Adipocyte (in vitro differentiated cells): ENCODE measurements around the gene SMARCA2.

Experiments used
- DNase-seq: peaks from one replicate; pipeline ENCODE4 v3.0.0-alpha.2; 2015; ENCODE audit warnings: low read depth
- H3K27me3 ChIP-seq: replicated peaks from 2 replicates; pipeline ENCODE4 v1.7.0; 2013; ENCODE audit warnings: mild to moderate bottlenecking, low read length, moderate library complexity; ENCODE audit not compliant: control insufficient read depth, insufficient read depth
- H3K36me3 ChIP-seq: 2 replicates; pipeline ENCODE4 v1.7.0; 2013; ENCODE audit warnings: low read length, mild to moderate bottlenecking, moderate library complexity; ENCODE audit not compliant: control insufficient read depth, insufficient read depth, severe bottlenecking
- H3K4me1 ChIP-seq: 2 replicates; pipeline ENCODE4 v1.7.0; 2013; ENCODE audit warnings: mild to moderate bottlenecking, low read length, moderate library complexity; ENCODE audit not compliant: control insufficient read depth, insufficient read depth
- H3K4me3 ChIP-seq: 2 replicates; pipeline ENCODE4 v1.7.0; 2013; ENCODE audit warnings: mild to moderate bottlenecking, low read length, moderate library complexity
- H3K9ac ChIP-seq: 2 replicates; pipeline ENCODE4 v1.7.0; 2013; ENCODE audit warnings: mild to moderate bottlenecking, low read length, moderate library complexity
- H3K9me3 ChIP-seq: 2 replicates; pipeline ENCODE4 v1.7.0; 2013; ENCODE audit warnings: mild to moderate bottlenecking, low read length, moderate library complexity; ENCODE audit not compliant: control insufficient read depth

SMARCA2 gene

DNA sequence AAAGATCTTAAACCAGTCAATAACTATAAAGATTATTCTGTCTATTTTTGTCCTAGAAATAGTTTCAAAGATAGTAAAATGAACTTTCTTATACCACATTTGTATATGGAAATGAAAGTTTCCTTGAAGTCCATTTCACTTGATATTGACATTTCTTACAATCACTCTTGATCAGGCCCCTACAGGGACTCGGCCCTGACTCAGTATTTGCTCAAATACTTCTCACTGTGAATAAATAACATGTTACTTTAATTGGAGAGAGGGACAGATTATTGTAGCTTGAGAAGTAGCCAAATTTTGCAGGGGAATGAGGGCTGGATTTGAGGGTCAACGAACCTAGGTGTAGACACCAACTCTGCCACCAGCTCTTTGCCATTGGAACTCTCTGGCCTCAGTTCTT is 25.6 kb upstream of the SMARCA2 start:
- H3K9me3 ChIP-seq: peaks cover 3% of the 10 kb centered on the region
- H3K4me1 ChIP-seq: no peaks in the 10 kb centered on the region
- no peak overlapping the region for H3K4me3 ChIP-seq
- no peak overlapping the region for H3K9ac ChIP-seq
- peaks cover 8% of the 10 kb centered on the region for H3K27me3 ChIP-seq
- no peak for DNase-seq
- H3K36me3 ChIP-seq: no peaks in the 10 kb centered on the region

DNA sequence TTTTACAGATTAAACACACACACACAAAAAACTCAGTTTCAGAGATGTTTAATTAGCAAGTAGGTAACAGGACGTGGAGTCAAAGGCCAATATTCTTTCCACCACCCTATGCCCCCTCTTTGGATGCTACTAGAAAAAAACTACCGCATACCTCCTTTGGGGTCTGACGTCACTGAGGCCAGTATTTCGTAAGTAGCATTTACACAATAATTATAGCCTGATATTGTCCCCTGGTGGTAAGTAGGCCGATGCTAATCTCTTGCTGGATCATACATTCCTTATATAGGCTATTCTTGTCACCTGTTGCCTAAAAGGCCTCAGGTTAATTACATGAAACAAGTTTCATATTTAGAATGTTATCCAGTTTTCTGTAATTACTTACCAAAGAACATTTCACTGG is 21.0 kb upstream of the SMARCA2 start:
- Histone ChIP-seq H3K9me3 (no peaks in the 10 kb centered on the region), H3K4me3 (no peak overlapping the region), H3K27me3 (peaks cover 8% of the 10 kb centered on the region), H3K36me3 (no peaks in the 10 kb centered on the region), H3K4me1 (no peaks in the 10 kb centered on the region), H3K9ac (no peak overlapping the region)
- no peak for DNase-seq

DNA sequence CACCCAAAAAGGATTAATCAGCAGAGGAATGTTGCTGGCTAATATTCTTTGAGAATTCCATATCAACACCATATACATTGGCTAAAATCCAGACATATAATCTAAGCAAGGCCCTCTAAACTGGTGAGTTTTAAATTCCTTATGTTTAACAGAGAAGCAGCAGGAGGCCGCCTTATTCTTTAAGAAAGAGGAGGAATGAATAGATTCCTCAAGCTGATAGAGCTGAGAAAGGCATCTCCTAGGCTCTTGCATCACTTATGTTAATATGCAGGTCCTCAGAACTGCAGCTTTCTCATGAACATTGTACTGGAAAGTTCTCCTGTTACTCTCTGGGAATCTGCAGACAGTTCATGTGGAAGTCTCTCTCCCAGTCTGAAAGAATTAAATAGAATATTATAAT is 20.1 kb upstream of the SMARCA2 start:
- peaks cover 8% of the 10 kb centered on the region for H3K27me3 ChIP-seq
- H3K9me3 ChIP-seq: no peaks in the 10 kb centered on the region
- no peak overlapping the region for H3K4me3 ChIP-seq
- H3K9ac ChIP-seq: no peak overlapping the region
- DNase-seq: no peak
- H3K36me3 ChIP-seq: no peaks in the 10 kb centered on the region
- H3K4me1 ChIP-seq: no peaks in the 10 kb centered on the region

DNA sequence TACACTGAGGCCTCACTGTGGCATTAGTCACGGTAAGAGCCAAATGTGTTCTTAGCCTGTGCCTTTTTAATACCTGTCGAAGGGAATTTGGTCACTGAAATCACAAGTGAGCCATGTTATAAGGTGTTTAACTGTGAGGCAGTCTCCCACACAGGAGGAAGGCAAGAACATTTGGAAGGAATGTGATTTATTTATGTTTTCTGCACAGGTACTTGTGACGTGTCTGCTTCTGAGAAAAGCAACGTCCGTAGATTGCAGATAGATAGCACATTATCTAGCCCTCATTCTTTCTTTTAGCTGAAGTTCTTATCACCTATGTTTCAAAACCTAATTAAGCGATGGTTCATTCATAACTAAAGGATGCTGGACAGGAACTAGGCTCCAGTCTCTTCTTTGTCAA is 19.0 kb upstream of the SMARCA2 start:
- Histone ChIP-seq H3K9ac (no peak overlapping the region), H3K27me3 (peaks cover 4% of the 10 kb centered on the region), H3K9me3 (no peaks in the 10 kb centered on the region), H3K4me1 (no peaks in the 10 kb centered on the region), H3K4me3 (no peak overlapping the region), H3K36me3 (no peaks in the 10 kb centered on the region)
- DNase-seq: no peak

DNA sequence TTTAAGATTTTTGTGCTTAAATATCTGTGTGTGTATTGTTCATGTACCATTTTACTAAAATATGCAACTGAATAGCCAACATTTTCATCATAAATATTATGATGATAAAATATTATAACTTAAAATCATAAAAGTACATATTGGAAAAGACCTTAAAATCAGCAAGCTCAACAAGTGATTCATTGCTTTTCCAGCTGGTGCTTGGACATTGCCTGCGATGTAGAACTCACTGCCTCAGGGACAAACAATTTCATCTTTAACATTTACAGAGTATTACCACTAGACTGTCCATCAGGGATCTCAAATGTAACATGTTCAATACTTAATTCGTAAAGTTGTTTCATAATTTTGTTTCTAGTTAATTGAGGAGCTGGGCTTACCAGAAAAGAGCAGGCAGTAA is 17.5 kb upstream of the SMARCA2 start:
- H3K4me1 ChIP-seq: no peaks in the 10 kb centered on the region
- H3K9me3 ChIP-seq: no peaks in the 10 kb centered on the region
- H3K4me3 ChIP-seq: no peak overlapping the region
- no peaks in the 10 kb centered on the region for H3K36me3 ChIP-seq
- H3K27me3 ChIP-seq: no peaks in the 10 kb centered on the region
- no peak for DNase-seq
- H3K9ac ChIP-seq: no peak overlapping the region

DNA sequence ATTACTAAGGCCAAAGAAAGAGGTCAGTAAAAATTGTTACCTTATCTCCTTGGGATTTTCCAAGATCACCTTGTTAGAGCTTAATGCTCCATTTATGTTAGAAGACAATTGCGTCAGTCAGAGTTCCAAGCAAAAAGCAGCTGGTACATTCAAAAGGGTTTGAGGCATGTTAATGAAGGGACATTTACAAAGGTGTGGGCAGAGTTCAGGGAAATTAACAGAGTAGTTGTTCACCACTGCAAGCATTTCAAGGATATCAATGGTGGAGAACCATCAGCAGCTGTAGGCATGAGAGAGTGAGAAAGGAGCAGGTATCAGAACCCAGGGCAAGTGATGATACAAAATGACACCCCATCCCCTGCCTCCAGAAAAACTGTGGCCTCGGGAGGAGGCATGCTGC is 17.0 kb upstream of the SMARCA2 start:
- Histone ChIP-seq H3K36me3 (no peaks in the 10 kb centered on the region), H3K9ac (no peak overlapping the region), H3K9me3 (no peaks in the 10 kb centered on the region), H3K4me3 (no peak overlapping the region), H3K27me3 (no peaks in the 10 kb centered on the region), H3K4me1 (no peaks in the 10 kb centered on the region)
- DNase-seq: no peak

DNA sequence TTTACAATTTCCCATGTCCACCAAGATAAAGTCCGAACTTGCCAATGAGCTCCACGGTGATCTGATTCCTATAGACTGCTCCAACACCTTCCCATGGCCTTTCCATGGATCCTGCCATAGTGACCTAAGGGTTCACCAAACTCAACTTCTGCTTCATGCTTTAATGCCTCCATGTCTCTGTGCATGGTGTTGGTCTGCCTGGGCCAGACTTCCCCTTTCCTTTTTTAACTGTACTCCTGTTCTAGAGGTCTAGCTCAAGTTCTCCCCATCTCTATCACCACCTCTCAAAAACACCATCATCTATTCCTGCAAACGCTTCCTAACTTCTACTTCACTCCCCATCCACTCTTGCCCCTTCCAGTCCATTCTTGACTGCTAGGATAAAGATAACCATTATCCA is 14.8 kb upstream of the SMARCA2 start:
- H3K9me3 ChIP-seq: no peaks in the 10 kb centered on the region
- no peaks in the 10 kb centered on the region for H3K36me3 ChIP-seq
- H3K4me1 ChIP-seq: no peaks in the 10 kb centered on the region
- H3K27me3 ChIP-seq: no peaks in the 10 kb centered on the region
- no peak overlapping the region for H3K4me3 ChIP-seq
- no peak for DNase-seq
- H3K9ac ChIP-seq: no peak overlapping the region

DNA sequence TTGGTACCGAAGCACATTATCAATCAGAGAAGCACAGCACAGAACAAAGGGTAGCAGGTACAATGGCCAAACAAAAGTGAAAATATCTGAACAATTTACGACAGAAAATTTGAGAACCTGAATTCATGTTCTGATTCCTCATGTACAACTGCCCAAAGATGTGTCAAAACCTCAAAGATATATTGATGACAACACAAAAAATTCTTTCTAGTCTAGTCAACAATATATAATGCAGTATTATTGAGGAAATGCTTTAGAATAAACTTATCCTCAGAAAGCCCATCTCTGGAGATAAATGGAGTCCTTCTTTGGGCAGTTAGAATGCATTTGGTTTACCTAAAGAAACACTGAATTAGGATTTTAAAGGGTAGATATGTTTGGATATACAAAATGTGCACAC is 6.8 kb upstream of the SMARCA2 start:
- no peak overlapping the region for H3K9ac ChIP-seq
- H3K4me3 ChIP-seq: no peak overlapping the region
- no peaks in the 10 kb centered on the region for H3K9me3 ChIP-seq
- DNase-seq: no peak
- H3K27me3 ChIP-seq: no peaks in the 10 kb centered on the region
- no peaks in the 10 kb centered on the region for H3K36me3 ChIP-seq
- H3K4me1 ChIP-seq: peaks cover 5% of the 10 kb centered on the region

DNA sequence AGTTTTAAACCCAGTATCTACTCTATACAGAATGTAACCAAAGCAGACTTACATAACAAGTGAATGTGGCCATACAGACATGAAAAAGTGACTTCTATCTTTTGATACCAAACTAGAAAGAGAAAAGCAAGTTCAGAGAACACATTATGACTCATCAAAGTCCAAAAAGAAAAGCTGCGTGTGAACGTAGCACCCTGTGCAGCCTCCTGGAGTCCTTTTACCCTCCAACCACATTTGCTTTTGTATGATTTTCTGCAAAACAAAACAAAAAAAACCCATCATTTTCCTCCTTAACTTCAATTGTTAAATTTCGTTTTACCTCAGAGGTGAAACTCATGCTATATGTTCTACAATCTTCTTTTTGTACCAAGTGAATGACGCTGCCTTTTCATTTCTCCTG is 2.8 kb upstream of the SMARCA2 start:
- Histone ChIP-seq H3K36me3 (no peaks in the 10 kb centered on the region), H3K9me3 (no peaks in the 10 kb centered on the region), H3K4me3 (no peak overlapping the region), H3K9ac (no peak overlapping the region), H3K4me1 (peaks cover 8% of the 10 kb centered on the region), H3K27me3 (no peaks in the 10 kb centered on the region)
- no peak for DNase-seq

DNA sequence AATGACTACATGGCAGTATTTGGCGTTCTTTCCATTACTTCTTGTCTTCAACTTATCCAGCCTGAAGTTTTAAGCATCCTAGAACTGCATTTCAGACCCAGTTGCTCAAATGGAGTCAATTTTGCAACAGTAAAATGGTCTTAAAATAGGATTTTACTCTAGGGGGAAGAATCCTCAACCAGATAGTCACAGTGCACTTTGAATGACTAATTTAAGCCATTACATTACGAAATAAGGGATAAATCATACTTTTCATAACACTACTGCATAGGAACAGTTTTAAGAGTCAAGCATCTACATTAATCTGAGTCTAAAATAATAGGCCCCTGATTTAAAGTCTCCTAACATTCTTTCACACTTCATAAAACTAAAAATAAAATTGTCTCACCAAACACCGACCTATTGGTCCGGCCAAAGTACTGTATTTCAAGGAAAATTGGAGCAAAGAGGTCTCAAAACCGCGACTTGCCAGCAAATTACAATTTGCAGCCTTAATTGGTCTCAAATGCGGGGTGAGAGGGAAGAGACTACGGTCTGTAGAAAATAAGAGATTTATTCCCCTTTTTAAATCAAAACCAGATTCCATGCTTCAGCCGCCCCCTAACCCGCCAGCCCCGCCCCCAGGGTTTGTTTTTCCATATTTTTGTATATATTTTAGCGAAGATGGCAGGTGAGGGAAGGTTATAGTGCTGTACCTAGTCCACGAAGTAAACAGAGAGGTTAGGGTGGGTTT is 1.2 kb upstream of the SMARCA2 start:
- peaks cover 16% of the 10 kb centered on the region for H3K4me1 ChIP-seq
- H3K9me3 ChIP-seq: no peaks in the 10 kb centered on the region
- H3K4me3 ChIP-seq: peak overlapping the region; percentile 98
- H3K9ac ChIP-seq: peak overlapping the region; percentile 93
- no peaks in the 10 kb centered on the region for H3K27me3 ChIP-seq
- H3K36me3 ChIP-seq: no peaks in the 10 kb centered on the region
- DNase-seq: peak; percentile 72

DNA sequence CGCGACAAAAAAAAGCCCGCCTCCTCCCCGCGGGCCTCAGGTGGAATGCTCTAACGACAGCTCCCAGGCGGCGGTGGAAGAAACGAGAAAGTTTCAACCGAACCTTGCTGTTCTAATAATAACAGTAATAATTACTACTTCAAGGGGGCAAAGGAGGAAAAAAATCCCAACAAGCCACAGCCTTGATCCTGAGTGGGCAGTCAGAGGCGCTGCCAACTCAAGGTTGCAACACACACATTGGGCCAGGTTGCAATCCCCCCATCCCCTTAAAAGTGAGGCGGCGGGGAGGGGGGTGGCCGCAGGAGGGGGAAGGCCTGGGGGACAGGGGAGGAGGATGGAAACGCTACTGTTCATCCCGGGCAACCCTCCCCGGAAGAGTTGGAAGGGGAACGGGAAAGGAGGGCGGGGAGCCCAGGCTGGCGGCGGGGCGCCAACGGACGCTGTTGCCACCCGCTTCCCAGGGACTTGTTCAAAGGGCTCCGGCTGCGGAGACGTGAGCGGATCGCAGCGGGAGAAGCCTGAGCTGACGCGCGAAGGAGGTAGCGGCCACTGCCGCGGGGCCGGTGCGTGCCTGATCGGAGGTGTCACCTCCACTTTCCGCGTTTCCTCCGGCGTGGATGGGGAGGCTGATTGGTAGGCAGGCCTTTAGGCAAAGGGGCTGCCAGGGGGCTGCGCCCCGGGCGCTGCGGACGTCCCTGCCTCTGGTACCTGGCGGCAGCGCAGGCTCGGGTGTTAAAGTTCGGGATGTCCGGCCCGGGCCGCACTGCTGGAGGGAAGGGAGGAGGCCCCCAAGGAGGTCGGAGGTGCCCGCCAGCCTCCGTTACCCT is 647 bp downstream of the SMARCA2 start:
- Histone ChIP-seq H3K27me3 (no peaks in the 10 kb centered on the region), H3K9me3 (no peaks in the 10 kb centered on the region), H3K4me1 (peaks cover 34% of the 10 kb centered on the region), H3K36me3 (no peaks in the 10 kb centered on the region), H3K9ac (peak overlapping the region; percentile 93), H3K4me3 (peak overlapping the region; percentile 98)
- peak; percentile 79 for DNase-seq
